Left renal cortex interstitium (tissue), 4 donors: ENCODE measurements around the gene FAM98C. TPM values are rescaled to one million over a fixed set of nuclear protein-coding genes. Genes with fewer than 3 reads are reported as not detected.
A peak's percentile ranks its signal among the peaks of the same experiment; 100 is the strongest.

ENCODE experiments used
- DNase-seq, 4 donors: peaks; one replicate each; pipeline ENCODE4 v3.0.0-alpha.2; 2013; ENCODE audit warnings: low read depth in 4 of 4, low spot score in 2 of 4, missing footprints in 1 of 4
- polyA plus RNA-seq, 4 donors: library from polyadenylated mRNA; unstranded; fragments of 120-200 nt; gene quantifications; one replicate each; pipeline ENCODE4 v1.2.1, GENCODE V29; 2013; ENCODE audit not compliant: insufficient read length in 4 of 4

Gene FAM98C
- polyA plus RNA-seq, 4 donors: 12.2 to 20.2 (median 18.6) TPM

- no peak for DNase-seq
Observed at GRCh38 chr19:38376576-38376975, 26.3 kb upstream of the FAM98C start.

- no peak for DNase-seq
Observed at GRCh38 chr19:38377052-38377451, 25.8 kb upstream of the FAM98C start.

- no peak for DNase-seq
Observed at GRCh38 chr19:38378866-38379265, 24.0 kb upstream of the FAM98C start.

GRCh38 chr19:38381138-38381537 is 21.8 kb upstream of the FAM98C start:
- no peak for DNase-seq

GRCh38 chr19:38383184-38383583 is 19.7 kb upstream of the FAM98C start:
- no peak for DNase-seq

- DNase-seq: no peak
Observed at GRCh38 chr19:38383743-38384142, 19.1 kb upstream of the FAM98C start.

- no peak for DNase-seq
Observed at GRCh38 chr19:38384209-38385027, 18.5 kb upstream of the FAM98C start.

GRCh38 chr19:38385057-38385803 is 17.7 kb upstream of the FAM98C start:
- DNase-seq: no peak

- DNase-seq: no peak
Observed at GRCh38 chr19:38385804-38386257, 17.1 kb upstream of the FAM98C start.

- DNase-seq: no peak
Observed at GRCh38 chr19:38386300-38386970, 16.5 kb upstream of the FAM98C start.

GRCh38 chr19:38386971-38387549 is 15.8 kb upstream of the FAM98C start:
- no peak for DNase-seq

- DNase-seq: peak in 2 of 4 donors; percentile 55 to 58
Observed at GRCh38 chr19:38387550-38388348, 15.1 kb upstream of the FAM98C start, which contains the start of gene GGN. Gene GGN (minus strand): TSS chr19:38388034. CDS start chr19:38387261, 773 bp downstream.

- peak in 1 of 4 donors; percentile 54 for DNase-seq
Observed at GRCh38 chr19:38388349-38389100, 14.4 kb upstream of the FAM98C start, which contains the start of gene SPRED3. Gene SPRED3 (plus strand): TSS chr19:38388697. CDS start chr19:38390303, 1,606 bp downstream.

GRCh38 chr19:38389101-38389925 is 13.6 kb upstream of the FAM98C start:
- no peak for DNase-seq

GRCh38 chr19:38389957-38390924 is 12.7 kb upstream of the FAM98C start:
- no peak for DNase-seq

- no peak for DNase-seq
Observed at GRCh38 chr19:38391911-38392464, 10.9 kb upstream of the FAM98C start.
